Stimulated activated CD4-positive, alpha-beta T cell treated with anti-CD3 and anti-CD28 coated beads, Interleukin-1b, Interleukin-23, amount 100 ng/mL, for 24 hours (primary cell): ENCODE results near the gene DCAKD.

Experiments
- DNase-seq, 4 experiments: peaks; one replicate each; pipeline ENCODE4 v3.0.0-alpha.2; 2020; ENCODE audit warnings: low read depth in 4 of 4, low spot score in 1 of 4

DCAKD gene, protein sequence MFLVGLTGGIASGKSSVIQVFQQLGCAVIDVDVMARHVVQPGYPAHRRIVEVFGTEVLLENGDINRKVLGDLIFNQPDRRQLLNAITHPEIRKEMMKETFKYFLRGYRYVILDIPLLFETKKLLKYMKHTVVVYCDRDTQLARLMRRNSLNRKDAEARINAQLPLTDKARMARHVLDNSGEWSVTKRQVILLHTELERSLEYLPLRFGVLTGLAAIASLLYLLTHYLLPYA

DNA sequence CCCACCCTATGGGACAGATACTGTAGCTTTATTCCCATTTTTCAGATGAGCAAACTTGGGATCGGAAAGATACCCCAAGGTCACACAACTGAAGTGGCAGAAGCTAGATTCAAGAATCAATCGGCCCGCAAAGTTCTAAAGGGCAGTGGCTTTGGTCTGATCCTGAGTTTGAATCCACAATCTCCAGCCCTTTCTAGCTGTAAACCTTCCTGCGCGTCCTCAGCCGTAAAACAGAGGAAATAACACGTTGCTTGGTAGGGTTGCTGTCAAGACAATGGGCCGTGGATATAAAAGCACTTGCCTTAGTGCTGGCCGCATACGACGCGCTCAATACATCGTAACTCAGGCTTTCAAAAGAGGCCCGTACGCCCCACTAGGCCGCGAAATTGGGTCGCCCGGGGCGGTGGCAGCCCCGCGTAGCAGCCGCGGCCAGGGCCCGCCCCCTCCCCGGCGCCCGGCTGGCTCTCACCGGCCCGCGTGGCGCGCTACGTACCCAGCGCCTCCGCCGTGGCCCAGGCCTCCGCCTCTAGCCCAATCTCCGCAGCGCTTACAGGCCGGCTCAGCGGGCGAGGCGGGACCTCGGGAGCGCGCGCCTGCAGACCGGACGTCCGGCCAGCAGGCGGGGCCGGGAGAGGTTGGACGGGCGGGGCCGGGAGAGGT is at the start of gene DCAKD:
DCAKD (minus strand) TSS at position 573 of the 660 bp plus-strand sequence. CDS start 16,747 bp downstream, outside the sequence.
- peak; percentile 64 to 91 (median 80) for DNase-seq

DNA sequence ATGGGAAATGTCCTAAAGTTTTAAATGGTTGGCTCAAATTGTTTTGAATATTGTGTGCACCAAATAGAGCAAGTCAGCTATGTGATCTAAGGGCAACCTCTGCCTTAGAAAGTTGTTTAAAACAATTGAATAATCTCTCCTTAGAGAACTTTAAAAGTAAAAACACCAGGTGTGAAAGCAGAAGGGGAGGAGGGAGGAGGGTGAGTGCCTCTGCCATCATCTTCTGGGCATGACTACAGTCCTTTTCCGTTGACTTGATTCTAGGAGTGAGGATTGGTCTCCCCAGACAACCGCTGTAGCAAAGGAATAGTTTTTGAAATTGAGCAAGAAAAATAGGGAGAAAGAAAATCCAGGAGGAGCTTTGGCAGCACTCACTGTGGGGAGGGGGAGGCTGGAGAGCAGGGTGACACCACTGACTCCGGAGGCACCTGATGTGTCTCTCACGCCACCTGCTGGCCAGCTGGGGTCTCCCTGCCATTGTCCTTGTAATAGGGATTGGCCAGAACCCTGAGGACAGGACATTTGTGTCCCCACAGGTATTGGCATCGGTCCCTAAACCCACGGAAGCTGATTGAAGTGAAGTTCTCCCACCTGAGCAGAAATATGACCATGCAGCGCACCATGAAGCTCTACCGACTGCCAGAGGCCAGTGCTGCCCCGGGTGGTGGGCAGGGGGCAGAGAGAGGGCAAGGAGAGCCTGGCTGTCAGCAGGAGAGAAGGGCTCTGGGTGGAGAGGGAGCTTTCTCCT is 47.6 kb upstream of the DCAKD start:
- DNase-seq, result peak; percentile 26 to 61 (median 50)

DNA sequence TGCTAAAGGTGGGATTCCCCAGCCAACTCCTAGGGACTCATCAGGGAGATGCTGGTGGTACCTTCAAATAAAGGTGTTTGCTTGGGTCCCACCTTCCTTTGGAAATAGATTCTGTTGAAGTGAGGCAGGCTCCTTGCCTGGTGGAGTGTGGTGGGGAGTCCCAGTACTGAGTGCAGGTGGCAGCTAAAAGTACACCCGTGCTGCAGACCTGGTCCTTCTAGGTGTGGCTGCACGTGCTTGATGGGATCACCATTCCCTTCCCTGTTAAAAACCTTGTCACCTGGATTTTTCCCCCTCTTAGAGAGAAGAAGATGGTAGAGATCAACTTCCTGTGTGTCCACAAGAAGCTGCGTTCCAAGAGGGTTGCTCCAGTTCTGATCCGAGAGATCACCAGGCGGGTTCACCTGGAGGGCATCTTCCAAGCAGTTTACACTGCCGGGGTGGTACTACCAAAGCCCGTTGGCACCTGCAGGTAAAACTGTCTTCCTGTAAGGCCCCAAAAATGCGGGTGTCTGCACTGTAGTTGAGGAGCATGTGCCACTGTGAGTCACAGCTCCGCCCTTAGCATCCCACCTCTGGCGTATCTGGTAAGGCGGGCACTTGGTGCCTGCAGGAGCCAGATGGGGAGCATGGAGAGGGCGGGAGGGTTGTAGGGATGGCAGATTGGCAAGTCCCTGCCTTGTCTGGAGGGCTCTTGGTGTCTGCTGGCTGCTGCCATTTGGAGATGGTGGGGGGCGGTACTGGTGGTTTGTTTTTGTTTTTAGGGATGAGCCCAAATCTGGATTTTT is 46.8 kb upstream of the DCAKD start:
- no peak for DNase-seq

DNA sequence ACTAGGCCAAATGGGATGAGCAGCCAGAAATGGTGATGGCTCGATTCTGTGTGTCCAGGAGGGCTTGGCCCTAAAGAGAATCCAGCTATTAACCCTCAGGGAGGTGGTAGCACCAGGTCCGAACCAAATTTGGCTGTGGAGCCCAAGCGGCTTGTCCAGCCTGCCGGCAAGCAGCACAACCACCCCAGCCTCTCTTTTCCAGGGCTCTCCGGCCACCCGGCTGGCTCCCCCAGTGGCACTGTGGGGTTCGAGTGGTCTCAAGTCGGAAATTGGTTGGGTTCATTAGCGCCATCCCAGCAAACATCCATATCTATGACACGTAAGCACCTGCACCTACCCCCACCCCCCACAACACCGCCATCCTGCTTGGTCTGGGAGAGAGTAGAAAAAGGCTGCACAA is 45.5 kb upstream of the DCAKD start:
- DNase-seq, result no peak

DNA sequence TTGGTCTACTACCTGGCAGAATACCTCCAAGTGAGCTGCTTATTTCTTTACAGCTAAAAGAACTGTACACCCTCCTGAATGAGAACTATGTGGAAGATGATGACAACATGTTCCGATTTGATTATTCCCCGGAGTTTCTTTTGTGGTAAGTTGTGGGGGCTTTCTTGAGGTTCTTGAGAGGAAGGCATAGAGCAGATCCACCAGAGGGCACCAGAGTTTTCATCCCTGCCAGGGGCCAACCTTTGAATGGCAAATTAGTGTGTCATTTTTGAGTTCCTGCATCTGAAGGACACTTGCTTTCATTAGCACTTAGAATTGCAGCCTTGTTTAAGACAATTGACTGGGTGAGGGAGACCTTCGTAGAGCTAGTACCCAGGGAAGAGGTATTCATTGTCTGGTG is 44.7 kb upstream of the DCAKD start:
- DNase-seq, result no peak

DNA sequence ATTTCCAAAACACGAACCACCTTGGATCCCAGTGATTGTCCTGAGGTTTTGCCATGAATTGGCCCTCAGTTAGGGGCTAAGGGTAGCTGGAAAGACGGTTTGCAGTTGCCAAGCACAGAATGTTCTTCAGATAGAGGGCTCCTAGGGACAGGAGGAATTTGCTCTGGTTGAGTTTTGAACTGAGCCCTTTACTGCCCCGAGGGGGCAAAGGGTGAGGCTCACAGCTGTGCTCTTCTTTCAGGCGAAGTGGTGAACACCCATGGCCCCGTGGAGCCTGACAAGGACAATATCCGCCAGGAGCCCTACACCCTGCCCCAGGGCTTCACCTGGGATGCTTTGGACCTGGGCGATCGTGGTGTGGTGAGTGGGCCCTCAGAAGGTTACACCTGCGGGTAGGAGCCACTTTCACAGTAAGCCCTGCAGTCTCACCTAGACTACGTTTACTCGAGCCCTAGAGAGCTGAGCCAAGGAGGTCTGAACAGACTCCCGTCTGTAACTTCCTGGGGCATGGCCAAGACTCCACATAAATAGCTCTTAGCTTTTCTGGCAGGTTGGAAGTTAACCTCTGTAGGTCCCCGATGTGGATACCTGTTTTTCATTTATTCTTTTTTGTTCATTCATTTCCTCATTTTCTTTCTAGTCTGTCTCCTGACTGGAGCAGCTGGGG is 42.1 kb upstream of the DCAKD start:
- DNase-seq, result no peak

DNA sequence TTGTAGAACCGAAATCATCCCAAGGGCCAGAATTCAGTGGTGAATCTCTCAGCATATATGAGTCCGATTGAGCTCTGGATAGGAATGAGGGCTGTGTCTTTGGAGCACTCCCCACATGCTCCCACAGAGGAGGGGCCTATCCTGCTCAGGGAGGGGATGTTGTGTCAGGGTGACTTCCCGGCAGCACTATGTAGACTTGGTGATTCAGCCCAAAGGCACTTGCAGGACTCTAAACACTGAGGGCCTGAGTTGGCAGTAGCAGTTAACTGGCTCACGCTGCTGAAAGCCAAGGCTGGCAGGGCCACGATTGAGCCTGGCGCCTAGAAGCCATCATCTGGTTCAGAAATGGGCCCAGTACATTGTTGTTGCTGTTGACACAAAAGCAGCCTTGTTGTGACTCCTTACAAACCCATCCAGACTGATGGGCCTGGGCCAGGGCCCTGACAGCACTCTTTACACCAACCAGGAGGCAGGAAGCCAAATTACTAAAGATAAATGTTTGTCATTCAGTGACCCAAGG is 41.5 kb upstream of the DCAKD start:
- DNase-seq, result no peak

DNA sequence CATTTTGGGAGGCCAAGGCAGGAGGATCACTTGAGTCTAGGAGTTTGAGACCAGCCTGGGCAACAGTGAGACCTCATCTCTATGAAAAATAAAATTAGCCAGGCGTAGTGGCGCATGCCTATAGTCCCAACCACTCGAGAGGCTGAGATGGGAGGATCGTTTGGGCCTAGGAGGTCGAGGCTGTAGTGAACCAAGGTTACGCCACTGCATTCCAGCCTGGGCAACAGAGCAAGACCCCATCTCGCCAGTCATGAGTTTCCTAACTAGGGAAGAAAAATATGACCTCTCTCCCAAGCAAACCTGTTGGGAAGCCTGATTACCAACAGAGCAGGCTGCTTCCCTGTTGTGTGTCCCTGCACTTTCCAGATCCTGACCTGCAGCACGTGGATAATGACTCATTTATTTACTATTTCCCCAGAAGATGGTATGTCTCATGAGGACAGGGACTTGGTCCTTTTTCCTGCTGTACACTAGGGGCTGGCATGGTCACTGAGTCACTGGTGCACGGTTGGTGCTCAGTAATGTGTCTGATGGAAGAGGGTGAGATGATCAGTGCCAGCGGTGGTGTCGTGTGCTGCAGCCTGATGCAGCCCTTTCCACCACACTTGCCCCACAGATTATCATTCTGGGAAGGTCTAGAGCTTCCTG is 40.5 kb upstream of the DCAKD start:
- no peak for DNase-seq

DNA sequence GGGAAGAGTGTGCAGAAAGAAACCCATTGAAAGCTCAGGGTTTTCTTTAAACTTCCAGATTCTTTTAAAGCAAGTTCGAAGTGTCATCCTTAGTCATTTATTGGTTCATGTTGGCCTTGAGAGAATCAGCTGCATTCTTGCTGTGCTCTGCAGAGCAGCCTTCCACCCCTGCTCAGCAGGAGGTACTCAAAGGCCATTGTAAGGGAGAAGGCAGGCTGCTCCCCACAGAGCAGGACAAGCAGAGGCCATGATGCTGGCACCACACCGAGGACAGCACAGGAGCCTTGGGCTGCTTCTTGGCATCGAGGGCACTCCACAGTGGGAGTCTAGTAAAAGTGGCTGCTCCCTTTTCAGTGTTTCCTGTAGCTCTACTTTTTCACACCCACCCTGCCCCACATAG is 39.3 kb upstream of the DCAKD start:
- DNase-seq, result no peak

DNA sequence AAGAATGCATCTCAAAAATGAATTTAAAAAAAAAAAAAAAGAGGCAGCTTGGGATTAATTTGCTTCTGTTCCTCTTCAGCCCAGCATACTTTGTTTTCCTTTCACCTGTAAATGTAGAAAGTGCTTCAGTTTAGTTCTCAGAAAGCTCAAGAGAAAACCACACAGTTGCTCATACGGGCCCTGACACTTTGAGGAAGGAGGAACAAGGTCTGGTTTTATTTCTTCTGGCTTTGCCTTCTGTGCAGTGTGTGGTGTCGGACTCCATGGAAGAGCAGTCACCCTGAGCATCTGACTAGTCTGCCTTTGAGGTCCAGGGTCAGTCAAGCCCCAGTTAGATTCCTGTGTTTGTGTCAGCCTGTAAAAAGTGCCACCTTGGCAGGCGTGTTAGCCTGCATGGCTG is 37.3 kb upstream of the DCAKD start:
- no peak for DNase-seq

DNA sequence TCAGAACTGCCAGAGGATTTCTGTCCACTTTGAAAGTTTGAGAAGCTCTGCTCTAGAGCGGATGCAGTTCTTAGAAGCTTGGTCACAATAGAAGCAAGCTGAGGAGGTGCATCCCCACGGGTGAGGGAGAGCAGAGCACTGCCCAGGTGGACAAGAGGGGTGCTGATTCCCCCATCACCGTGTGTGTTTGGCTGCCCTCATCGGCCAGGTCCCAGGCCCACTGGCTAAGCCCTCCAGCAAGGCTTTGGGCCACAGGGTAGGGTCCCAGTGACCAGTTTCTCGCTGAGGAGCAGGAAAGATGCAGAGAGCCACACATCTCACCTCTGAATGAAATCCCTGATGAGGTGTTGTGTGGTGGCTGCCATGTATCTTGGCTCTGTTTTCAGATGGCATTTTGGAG is 36.5 kb upstream of the DCAKD start:
- DNase-seq, result no peak

DNA sequence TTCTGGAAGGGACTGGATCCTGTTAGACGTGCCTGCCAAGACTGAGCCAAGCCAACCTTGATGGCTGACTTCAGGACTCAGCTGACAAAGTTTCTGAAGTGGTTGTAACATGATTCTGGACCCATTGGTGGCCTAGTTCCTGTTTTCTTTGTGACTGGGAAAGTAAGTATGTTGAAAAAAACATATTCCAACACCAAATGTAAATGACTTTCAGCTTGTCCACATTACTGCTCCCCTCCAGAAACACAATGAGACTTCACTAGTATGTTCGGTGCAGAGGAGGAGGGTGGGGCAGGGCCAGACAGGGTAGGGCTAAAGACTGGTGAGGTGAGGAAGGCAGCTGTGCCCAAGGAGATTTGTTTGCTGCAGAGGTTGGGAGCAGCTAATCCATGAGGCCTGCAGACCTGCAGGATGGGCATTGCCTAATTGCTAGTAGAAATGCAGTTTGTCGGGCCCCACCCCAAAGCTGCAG is 36.1 kb upstream of the DCAKD start:
- no peak for DNase-seq

DNA sequence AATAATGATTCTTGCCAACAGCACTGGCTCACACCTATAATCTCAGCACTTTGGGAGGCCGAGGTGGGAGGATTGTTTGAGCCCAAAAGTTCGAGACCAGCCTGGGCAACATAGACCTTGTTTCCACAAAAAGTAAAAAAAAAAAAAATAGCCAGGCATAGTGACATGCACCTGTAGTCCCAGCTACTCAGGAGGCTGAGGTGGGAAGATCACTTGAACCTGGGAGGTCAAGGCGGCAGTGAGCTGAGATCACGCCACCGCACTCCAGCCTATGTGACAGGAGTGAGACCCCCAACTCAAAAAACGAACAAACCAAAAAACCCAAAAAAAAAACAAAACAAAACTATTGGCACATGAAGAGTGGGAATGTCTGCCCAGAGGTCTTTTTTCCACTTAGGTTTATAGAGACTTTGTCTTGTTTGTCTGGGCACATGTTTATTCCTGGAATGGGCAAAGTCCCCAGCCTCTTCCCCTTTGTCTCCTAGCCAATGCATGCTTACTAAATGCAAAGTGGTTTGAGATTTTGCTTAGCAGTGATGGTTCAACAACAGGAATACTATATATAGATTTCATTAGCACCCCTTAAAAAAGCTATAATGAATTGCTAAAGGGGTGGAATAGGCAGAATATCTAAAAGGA is 35.6 kb upstream of the DCAKD start:
- DNase-seq, result no peak

DNA sequence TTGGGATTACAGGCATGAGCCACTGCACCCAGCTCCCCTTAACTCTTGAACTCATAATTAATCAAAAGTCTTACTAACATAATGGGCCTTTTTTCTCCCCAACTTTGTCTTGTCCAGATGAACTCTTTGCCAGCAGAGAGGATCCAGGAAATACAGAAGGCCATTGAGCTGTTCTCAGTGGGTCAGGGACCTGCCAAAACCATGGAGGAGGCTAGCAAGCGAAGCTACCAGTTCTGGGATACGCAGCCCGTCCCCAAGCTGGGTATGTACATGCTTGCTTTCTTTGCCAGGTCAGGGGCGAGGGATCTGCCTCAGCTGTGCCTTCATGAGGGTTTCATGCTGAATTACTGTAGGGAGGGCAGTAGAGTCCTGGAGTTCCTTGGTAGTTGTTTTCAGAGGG is 35.0 kb upstream of the DCAKD start:
- no peak for DNase-seq

DNA sequence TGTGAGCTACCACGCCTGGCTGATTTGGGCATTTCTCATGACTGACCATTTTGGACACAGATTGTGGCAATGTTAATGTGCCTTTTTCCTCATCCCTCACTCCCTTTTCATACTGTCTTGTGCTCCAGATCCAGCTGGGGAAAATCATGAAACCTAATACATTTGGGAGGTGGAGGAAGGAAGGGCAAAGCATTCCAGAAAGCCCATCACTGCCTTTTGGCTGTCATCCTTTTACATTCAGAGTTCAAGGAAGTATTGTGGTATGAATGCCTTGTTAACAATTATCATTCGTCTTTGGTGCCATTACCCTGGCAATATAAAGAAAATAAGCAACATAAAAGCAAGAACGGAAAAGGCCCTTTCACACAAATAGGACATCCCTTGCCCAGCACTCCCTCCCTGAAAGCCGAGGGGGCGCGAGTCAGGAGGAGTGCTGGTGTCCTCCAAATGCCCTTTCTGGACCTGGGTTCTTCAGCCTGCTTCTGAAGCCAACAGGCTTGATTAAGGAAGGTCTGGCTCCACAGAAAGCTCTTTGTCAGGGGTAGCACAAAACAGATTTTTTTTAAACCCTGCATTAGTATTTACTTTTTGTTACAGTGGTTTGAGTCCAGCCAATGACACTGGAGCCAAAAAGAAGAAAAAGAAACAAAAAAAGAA is 29.7 kb upstream of the DCAKD start:
- DNase-seq, result no peak

DNA sequence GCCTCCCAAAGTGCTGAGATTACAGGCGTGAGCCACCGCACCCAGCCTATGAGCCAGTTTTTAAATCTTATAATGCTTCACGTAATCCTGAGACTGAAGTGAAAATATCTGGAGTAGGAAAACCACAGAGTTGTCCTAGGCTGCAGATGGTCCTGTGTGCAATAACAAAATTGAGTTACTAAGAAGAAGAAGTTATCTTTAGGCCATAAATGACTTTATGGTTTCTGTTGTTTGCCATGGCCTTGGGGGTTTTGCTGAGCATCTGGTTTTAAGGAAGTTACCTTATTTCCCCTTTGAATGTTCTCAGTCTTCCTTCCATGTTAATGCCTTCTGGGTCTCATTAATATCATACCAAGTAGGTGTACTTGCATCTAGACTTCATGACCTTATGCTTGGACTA is 26.2 kb upstream of the DCAKD start:
- no peak for DNase-seq

DNA sequence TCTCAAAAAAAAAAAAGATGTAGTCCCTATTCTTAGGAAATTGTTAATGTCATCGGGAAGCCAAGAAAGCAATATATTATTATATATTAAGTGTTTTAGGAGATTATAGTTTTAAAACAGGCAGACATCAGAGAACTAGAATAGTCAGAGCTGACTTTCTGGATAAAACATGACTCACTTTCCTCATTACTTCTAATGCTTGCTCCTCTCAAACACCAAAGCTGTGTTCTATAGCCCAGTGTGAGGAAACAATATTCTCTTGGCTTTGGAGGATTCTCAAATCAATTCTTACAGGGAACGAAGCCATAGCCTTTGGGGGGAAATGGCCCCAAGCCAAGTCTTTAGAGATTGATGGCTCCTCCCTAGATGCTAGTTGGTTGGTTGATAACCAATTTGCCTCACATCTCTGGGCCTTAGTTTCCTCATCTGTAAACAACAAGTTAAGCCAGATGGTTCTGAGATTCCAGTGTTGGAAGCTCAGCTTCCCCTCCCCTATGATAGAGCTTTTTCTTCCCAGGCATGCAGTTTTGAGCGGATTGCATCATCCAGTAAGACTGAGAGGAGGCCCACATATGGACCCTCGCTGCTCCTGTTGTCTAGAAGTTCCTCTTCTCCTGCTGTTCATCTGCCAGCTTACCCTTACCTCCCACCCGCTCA is 22.1 kb upstream of the DCAKD start:
- no peak for DNase-seq

DNA sequence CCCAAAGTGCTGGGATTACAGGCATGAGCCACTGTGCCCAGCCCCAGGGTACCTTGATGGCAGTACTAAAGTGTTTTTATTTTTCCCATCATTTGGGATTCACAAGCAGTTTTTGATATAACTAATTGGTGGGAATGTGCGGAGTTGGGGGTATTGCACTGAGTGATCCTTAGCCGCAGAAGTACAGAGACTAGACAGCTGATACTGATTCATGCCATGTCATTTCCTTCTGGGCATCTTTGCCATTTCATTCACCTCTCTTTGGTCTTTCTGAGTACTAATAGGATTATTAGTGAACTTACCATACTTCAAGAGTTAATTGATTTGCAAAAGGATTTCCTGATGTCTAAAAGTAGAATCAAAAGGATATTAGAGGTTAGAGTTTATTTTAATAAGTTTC is 19.4 kb upstream of the DCAKD start:
- DNase-seq, result no peak

DNA sequence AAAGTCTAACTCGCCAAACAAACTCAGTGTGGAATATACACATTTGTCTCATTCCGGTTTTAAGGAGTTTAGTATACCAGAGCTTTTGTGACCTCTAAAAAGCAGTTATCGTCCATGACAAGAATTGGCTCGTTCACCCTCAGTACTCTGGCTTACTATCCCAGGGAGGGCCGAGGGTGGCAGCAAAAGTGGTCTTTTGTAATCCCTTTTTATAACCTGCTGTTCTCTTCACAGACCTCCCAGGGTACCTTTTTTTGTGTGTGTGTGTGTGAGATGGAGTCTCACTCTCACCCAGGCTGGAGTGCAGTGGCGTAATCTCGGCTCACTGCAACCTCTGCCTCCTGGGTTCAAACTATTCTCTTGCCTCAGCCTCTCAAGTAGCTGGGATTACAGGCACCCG is 18.6 kb upstream of the DCAKD start:
- no peak for DNase-seq
